GM12878 (cell line): ENCODE measurements around the gene NTPCR. TPM values are rescaled to one million over a fixed set of nuclear protein-coding genes. Genes with fewer than 3 reads are reported as not detected.
A peak's percentile ranks its signal among the peaks of the same experiment; 100 is the strongest.

Experiments used
- ATAC-seq: fragments of 200-7000 bp; cut with Tn5 transposase; 3 replicates; pipeline ENCODE4 v1.9.1; 2020; ENCODE audit warnings: mild to moderate bottlenecking, moderate library complexity
- BruUV-seq: library from RNA; stranded (reverse); fragments of 400-500 nt; replicated peaks from 2 replicates; lab custom pipeline; 2021; lab: Mats Ljungman, UMichigan
- CTCF ChIA-PET: fragments of 300-600 bp; sonication (Branson Sonifier 250); formaldehyde crosslinking; extraction: SDS; loops from one replicate; lab custom pipeline; 2021; ENCODE audit warnings: inconsistent platforms; lab: Yijun Ruan, JAX
- POLR2A ChIA-PET: fragments of 350-600 bp; formaldehyde crosslinking; extraction: SDS; loops from one replicate; lab custom pipeline; 2021; ENCODE audit warnings: inconsistent platforms; lab: Charles Lee
- RAD21 ChIA-PET: fragments of 300-600 bp; sonication (Branson Sonifier 250); formaldehyde crosslinking; loops from one replicate; lab custom pipeline; 2023; ENCODE audit warnings: antibody characterized with exemption; ENCODE audit not compliant: unreplicated experiment; lab: Charles Lee
- SMC1A ChIA-PET: fragments of 300-600 bp; sonication (Branson Sonifier 250); formaldehyde crosslinking; loops from one replicate; lab custom pipeline; 2023; ENCODE audit not compliant: unreplicated experiment, uncharacterized antibody; lab: Charles Lee
- DNase-seq: peaks from one replicate; pipeline ENCODE4 v3.0.0-alpha.2; 2011; ENCODE audit warnings: low read depth, low spot score
- FAIRE-seq: peaks from 3 replicates; lab custom pipeline; 2011; peaks lifted over from hg19 to GRCh38; lab: Jason Lieb, UNC
- H2AFZ ChIP-seq: 2 replicates; pipeline ENCODE4 v1.6.0; 2011; ENCODE audit warnings: low read depth, low read length, control low read depth; ENCODE audit not compliant: control insufficient read depth
- H3K27ac ChIP-seq: 2 replicates; pipeline ENCODE4 v1.5.1; 2011; ENCODE audit warnings: control low read depth; ENCODE audit not compliant: control insufficient read depth, insufficient read depth
- H3K27me3 ChIP-seq, 2 experiments: replicated peaks in 1 of 2; 2 replicates each; pipeline versions ENCODE4 v1.6.0 to v1.6.1; 2011; ENCODE audit warnings: low read length in 1 of 2; ENCODE audit not compliant: control insufficient read depth in 2 of 2, insufficient read depth in 2 of 2
- H3K36me3 ChIP-seq, 2 experiments: 2 replicates each; pipeline ENCODE4 v1.5.1; 2011; ENCODE audit warnings: low read length in 1 of 2; ENCODE audit not compliant: control insufficient read depth in 2 of 2, insufficient read depth in 2 of 2
- H3K4me1 ChIP-seq: 2 replicates; pipeline ENCODE4 v1.6.1; 2011; ENCODE audit warnings: mild to moderate bottlenecking, low read length, moderate library complexity, mixed read lengths; ENCODE audit not compliant: control insufficient read depth, insufficient read depth
- H3K4me2 ChIP-seq: 2 replicates; pipeline ENCODE4 v1.6.0; 2011; ENCODE audit warnings: control low read depth; ENCODE audit not compliant: control insufficient read depth, insufficient read depth
- H3K4me3 ChIP-seq: fragments of 200-600 bp; sonication (generic); 2 replicates; pipeline ENCODE4 v1.5.1; 2016
- H3K79me2 ChIP-seq: 2 replicates; pipeline ENCODE4 v1.6.0; 2011; ENCODE audit warnings: low read length; ENCODE audit not compliant: control insufficient read depth, insufficient read depth
- H3K9ac ChIP-seq: 2 replicates; pipeline ENCODE4 v1.8.0; 2011; ENCODE audit warnings: low read length, control low read depth, mixed read lengths; ENCODE audit not compliant: control insufficient read depth, insufficient read depth
- H3K9me3 ChIP-seq: replicated peaks from 3 replicates; pipeline ENCODE4 v1.5.1; 2011; ENCODE audit warnings: mild to moderate bottlenecking, low read length; ENCODE audit not compliant: control insufficient read depth, insufficient read depth
- H4K20me1 ChIP-seq: 2 replicates; pipeline ENCODE4 v1.6.0; 2011; ENCODE audit not compliant: control insufficient read depth, insufficient read depth
- BCLAF1 ChIP-seq: fragments of 450-650 bp; IDR thresholded peaks from 2 replicates; pipeline ENCODE4 v1.6.1; 2017; ENCODE audit warnings: antibody characterized with exemption, mild to moderate bottlenecking, moderate library complexity
- BHLHE40 ChIP-seq, 2 experiments: fragments of 450-650 bp in 1 of 2; IDR thresholded peaks; 2 replicates each; pipeline ENCODE4 v1.6.1; 2011 to 2017; ENCODE audit warnings: low read depth in 2 of 2, borderline replicate concordance in 1 of 2, improper control_type of control experiment in 1 of 2, low read length in 1 of 2, mild to moderate bottlenecking in 1 of 2
- EED ChIP-seq: sonication (generic); IDR thresholded peaks from 2 replicates; pipeline ENCODE4 v1.6.1; 2016; ENCODE audit warnings: antibody characterized with exemption, low read depth
- FOS ChIP-seq: IDR thresholded peaks from 3 replicates; pipeline ENCODE4 v1.6.1; 2011; ENCODE audit warnings: borderline replicate concordance; ENCODE audit not compliant: insufficient read length; ENCODE audit errors: extremely low read depth
- MTA3 ChIP-seq: IDR thresholded peaks from 2 replicates; pipeline ENCODE4 v1.6.1; 2012; ENCODE audit warnings: low read length, inconsistent platforms, borderline replicate concordance
- PRDM15 ChIP-seq: fragments of 450-650 bp; formaldehyde crosslinking; IDR thresholded peaks from 2 replicates; pipeline ENCODE4 v1.4.0; 2020; ENCODE audit warnings: mild to moderate bottlenecking, moderate library complexity
- RAD21 ChIP-seq: IDR thresholded peaks from 2 replicates; pipeline ENCODE4 v1.6.1; 2011; ENCODE audit warnings: mild to moderate bottlenecking, low read depth, low read length, moderate library complexity; ENCODE audit not compliant: insufficient read depth
- REST ChIP-seq: IDR thresholded peaks from 2 replicates; pipeline ENCODE4 v1.6.1; 2012; ENCODE audit warnings: mild to moderate bottlenecking, low read depth, low read length
- SREBF2 ChIP-seq: IDR thresholded peaks from 2 replicates; pipeline ENCODE4 v1.6.1; 2012; ENCODE audit warnings: mild to moderate bottlenecking, low read length
- WGBS: methylation state at CpG from one replicate; pipeline ENCODE4 v1.1.6; 2016; ENCODE audit warnings: low lambda C conversion rate; ENCODE audit not compliant: insufficient replicate concordance, insufficient coverage; ENCODE audit errors: missing lambda C conversion rate; 5-methylcytosine and 5-hydroxymethylcytosine counted together
- in situ Hi-C: fragments of 300-500 bp; cut with MboI; formaldehyde crosslinking; loops from 9 replicates; pipeline ENCODE4 v1.14.3; 2018; ENCODE audit warnings: mixed read lengths
- intact Hi-C: fragments of 100-400 bp; cut with micrococcal nuclease; formaldehyde crosslinking; loops from one replicate; pipeline ENCODE4 v1.14.2; 2022; ENCODE audit not compliant: unreplicated experiment
- polyA plus RNA-seq, 11 experiments: library from polyadenylated mRNA; depleted of rRNA in 4 of 11; unstranded in 6 of 11; stranded (reverse) in 5 of 11; fragments of >200 nt; fragmentation: Nextera tagmentation in 4 of 11; fragmentation: Illumina TruSeq in 1 of 11; extraction: Ambion mirVana in 4 of 11; extraction: Trizol in 1 of 11; gene quantifications; 1 replicate in 1 of 11; 2 replicates in 10 of 11; pipeline versions ENCODE4 v1.2.1 to v1.2.3, GENCODE V29; 2011 to 2016; ENCODE audit warnings: inconsistent platforms in 2 of 11, missing spikeins in 2 of 11, low read depth in 1 of 11
- total RNA-seq, 4 experiments: library from RNA; depleted of rRNA in 3 of 4; stranded (reverse); fragments of >200 nt in 3 of 4; fragmentation: Illumina TruSeq in 1 of 4; extraction: Trizol in 1 of 4; gene quantifications; 2 replicates each; pipeline versions ENCODE4 v1.2.1 to v1.2.3, GENCODE V29; 2013 to 2021

The NTPCR gene
- total and polyA plus RNA-seq, 10 of the 15 experiments (the other 5 are each of a cell fraction or from before 2014, with no cell fraction given): 25.4 to 109 (median 56.6) TPM

GRCh38 chr1:232978091-232978634 is 27.8 kb downstream of the NTPCR start:
- in situ Hi-C loops (no loop called here), intact Hi-C loops (no loop called here)
- POLR2A ChIA-PET: no interaction called here
- CTCF ChIA-PET: no interaction called here
- Histone ChIP-seq H3K27ac (no peak overlapping the region), H3K79me2 (no peaks in the 10 kb centered on the region), H3K4me1 (peaks cover 4% of the 10 kb centered on the region), H3K4me2 (no peak overlapping the region), H3K36me3 (peaks cover 0 to 4% of the 10 kb centered on the region in 2 experiments; a peak in 3 of 4 replicates), H3K9me3 (peaks cover 7% of the 10 kb centered on the region; the same call in 2 of the 3 replicates), H4K20me1 (no peaks in the 10 kb centered on the region), H3K27me3 (no peaks in the 10 kb centered on the region), H3K4me3 (no peak overlapping the region), H3K9ac (no peak overlapping the region), H2AFZ (peak overlapping the region; percentile 9; the same call in 1 of the 2 replicates)
- DNase-seq (no peak), FAIRE-seq (no peak), ATAC-seq (no peak)
- SMC1A ChIA-PET: interaction anchor here (0.9 to 1.4 kb wide), 2 partner anchors 10 to 24 kb away, joined by 3 read pairs; no protein-coding TSS in a partner anchor
- RAD21 ChIA-PET: no interaction called here
- no TSS peak for BruUV-seq
- WGBS: 34% methylated on average over 8 of the region's 8 CpGs
- TF ChIP-seq BCLAF1 (no peak), PRDM15 (CRISPR knock-in tag) (no peak), BHLHE40 (IDR thresholded peaks at IDR 0.05; ENCODE audit: borderline replicate concordance in 1 of 2, low read depth in 2 of 2, low read length in 1 of 2) (peak; percentile 14 to 48; a peak in 1 of 4 replicates), RAD21 (no peak), REST (no peak), MTA3 (no peak), SREBF2 (no peak), EED (0 out of 2 replicates have a peak, but pooled peaks have one; percentile 29), FOS (no peak)
